ENCODE results near the gene EXOSC3. TPM values are rescaled to one million over a fixed set of nuclear protein-coding genes. Genes with fewer than 3 reads are reported as not detected.

The EXOSC3 gene
- total RNA-seq, 1 donor from 2014 or later, result 85.2 TPM

GRCh38 chr9:37800631-37801286, 15.9 kb upstream of the EXOSC3 start, which contains the start of gene DCAF10:
TSS of gene DCAF10 (plus strand) at chr9:37800797. CDS start at chr9:37800867, 70 bp downstream.
- peak; percentile 92 for DNase-seq (ENCODE audit: low spot score)
- TF ChIP-seq EZH2 (IDR thresholded peaks at IDR 0.05), result peak; percentile 21
- TF ChIP-seq EZH2phosphoT487 (IDR thresholded peaks at IDR 0.05), result no peak
- no peak for TF ChIP-seq CTCF (IDR thresholded peaks at IDR 0.05)
- H3K9me3 Mint-ChIP-seq, result no peaks in the 10 kb centered on the region
- H3K9me3 ChIP-seq (ENCODE audit: low read depth), result no peaks in the 10 kb centered on the region
- peak within 1 kb of the TSS; percentile 72 for H3K4me3 ChIP-seq
- H3F3A ChIP-seq (ENCODE audit: low read depth), result peaks cover 14% of the 10 kb centered on the region
- peak within 1 kb of the TSS; percentile 98 for H3K4me3 Mint-ChIP-seq
- peaks cover 18% of the 10 kb centered on the region for H3K4me1 ChIP-seq
- peak within 1 kb of the TSS; percentile 96 for H2AFZ ChIP-seq (replicated peaks)
- H3K27me3 ChIP-seq, result peaks cover 6% of the 10 kb centered on the region
- H4K20me1 ChIP-seq (ENCODE audit: low read depth), result peaks cover 28% of the 10 kb centered on the region
- H3K79me2 ChIP-seq (ENCODE audit: low read depth), result peaks cover 43% of the 10 kb centered on the region
- H3K4me2 ChIP-seq, result peak within 1 kb of the TSS; percentile 82
- peaks cover 2% of the 10 kb centered on the region for H3K36me3 Mint-ChIP-seq
- peak within 1 kb of the TSS; percentile 97 for H3K27ac Mint-ChIP-seq
- H3K27me3 Mint-ChIP-seq (ENCODE audit: insufficient read depth, low read depth), result peaks cover 2% of the 10 kb centered on the region
- H3K9ac ChIP-seq, result peak within 1 kb of the TSS; percentile 68
- H3K36me3 ChIP-seq, result no peaks in the 10 kb centered on the region
- peaks cover 16% of the 10 kb centered on the region for H3K4me1 Mint-ChIP-seq
- peak within 1 kb of the TSS; percentile 65 for H3K27ac ChIP-seq

- TF ChIP-seq EZH2phosphoT487 (IDR thresholded peaks at IDR 0.05) (no peak), CTCF (IDR thresholded peaks at IDR 0.05) (no peak), EZH2 (IDR thresholded peaks at IDR 0.05) (no peak)
Observed at GRCh38 chr9:37798677-37799076, 13.8 kb upstream of the EXOSC3 start.

GRCh38 chr9:37796232-37796631, 11.4 kb upstream of the EXOSC3 start:
- no peak overlapping the region for H3K27ac ChIP-seq
- H3K4me2 ChIP-seq, result no peak overlapping the region
- Mint-ChIP-seq H3K36me3 (no peaks in the 10 kb centered on the region), H3K9me3 (no peaks in the 10 kb centered on the region), H3K4me3 (no peak overlapping the region), H3K4me1 (peaks cover 4% of the 10 kb centered on the region), H3K27me3 (ENCODE audit: insufficient read depth, low read depth) (peaks cover 2% of the 10 kb centered on the region), H3K27ac (no peak overlapping the region)
- H3F3A ChIP-seq (ENCODE audit: low read depth), result peaks cover 13% of the 10 kb centered on the region
- H3K9ac ChIP-seq, result no peak overlapping the region
- H2AFZ ChIP-seq (replicated peaks), result no peak overlapping the region
- no peaks in the 10 kb centered on the region for H3K36me3 ChIP-seq
- H3K4me1 ChIP-seq, result peaks cover 6% of the 10 kb centered on the region
- H3K4me3 ChIP-seq, result no peak overlapping the region
- no peak for DNase-seq (ENCODE audit: low spot score)
- H3K9me3 ChIP-seq (ENCODE audit: low read depth), result no peaks in the 10 kb centered on the region
- H3K27me3 ChIP-seq, result peaks cover 24% of the 10 kb centered on the region
- no peaks in the 10 kb centered on the region for H3K79me2 ChIP-seq (ENCODE audit: low read depth)
- TF ChIP-seq EZH2phosphoT487 (IDR thresholded peaks at IDR 0.05) (no peak), CTCF (IDR thresholded peaks at IDR 0.05) (no peak), EZH2 (IDR thresholded peaks at IDR 0.05) (no peak)
- H4K20me1 ChIP-seq (ENCODE audit: low read depth), result no peaks in the 10 kb centered on the region

More at GRCh38 chr9:37798677-37799076, 13.8 kb upstream of the EXOSC3 start:
- H3K9me3 ChIP-seq (ENCODE audit: low read depth), result no peaks in the 10 kb centered on the region
- no peak overlapping the region for H2AFZ ChIP-seq (replicated peaks)
- peaks cover 18% of the 10 kb centered on the region for H3K27me3 ChIP-seq
- H3K27ac ChIP-seq, result no peak overlapping the region
- Mint-ChIP-seq H3K27ac (no peak overlapping the region), H3K4me1 (peaks cover 16% of the 10 kb centered on the region), H3K9me3 (no peaks in the 10 kb centered on the region), H3K4me3 (peak overlapping the region; percentile 98), H3K27me3 (ENCODE audit: insufficient read depth, low read depth) (peaks cover 2% of the 10 kb centered on the region), H3K36me3 (no peaks in the 10 kb centered on the region)
- H3K79me2 ChIP-seq (ENCODE audit: low read depth), result peaks cover 24% of the 10 kb centered on the region
- H3K4me3 ChIP-seq, result no peak overlapping the region
- H3F3A ChIP-seq (ENCODE audit: low read depth), result peaks cover 14% of the 10 kb centered on the region
- no peak overlapping the region for H3K4me2 ChIP-seq
- H3K9ac ChIP-seq, result no peak overlapping the region
- peaks cover 21% of the 10 kb centered on the region for H4K20me1 ChIP-seq (ENCODE audit: low read depth)
- no peaks in the 10 kb centered on the region for H3K36me3 ChIP-seq
- no peak for DNase-seq (ENCODE audit: low spot score)
- peaks cover 18% of the 10 kb centered on the region for H3K4me1 ChIP-seq

All from neural progenitor cell (in vitro differentiated cells).